ENCODE data around the gene CRIP1.
A peak's percentile ranks its signal among the peaks of the same experiment; 100 is the strongest.

Gene CRIP1

GRCh38 chr14:105486163-105486973 is at the start of gene CRIP1:
TSS of gene CRIP1 (plus strand) at chr14:105486886. CDS start at chr14:105487260, 374 bp downstream.
- Mint-ChIP-seq H3K4me1 (peaks cover 53% of the 10 kb centered on the region), H3K27ac (peak within 1 kb of the TSS; percentile 100), H3K9me3 (no peaks in the 10 kb centered on the region), H3K36me3 (peaks cover 51% of the 10 kb centered on the region), H3K4me3 (peak within 1 kb of the TSS; percentile 81)
- DNase-seq (ENCODE audit: low spot score in 2 of 2) = no peak
- ATAC-seq = no peak

- Mint-ChIP-seq H3K4me3 (no peak overlapping the region), H3K27ac (no peak overlapping the region), H3K36me3 (peaks cover 13% of the 10 kb centered on the region), H3K9me3 (no peaks in the 10 kb centered on the region), H3K4me1 (peaks cover 30% of the 10 kb centered on the region)
- DNase-seq (ENCODE audit: low spot score in 2 of 2) (no peak), ATAC-seq (no peak)
Observed at GRCh38 chr14:105436891-105437722, 49.6 kb upstream of the CRIP1 start.

GRCh38 chr14:105437723-105438500 is 48.8 kb upstream of the CRIP1 start:
- Mint-ChIP-seq H3K27ac (no peak overlapping the region), H3K9me3 (no peaks in the 10 kb centered on the region), H3K4me1 (peaks cover 34% of the 10 kb centered on the region), H3K36me3 (peaks cover 19% of the 10 kb centered on the region), H3K4me3 (no peak overlapping the region)
- no peak for DNase-seq (ENCODE audit: low spot score in 2 of 2)
- ATAC-seq = no peak

- ATAC-seq = no peak
Observed at GRCh38 chr14:105439179-105439578, 47.5 kb upstream of the CRIP1 start.

GRCh38 chr14:105439710-105440553 is 46.8 kb upstream of the CRIP1 start:
- H3K4me1 Mint-ChIP-seq = peaks cover 30% of the 10 kb centered on the region
- H3K36me3 Mint-ChIP-seq = peaks cover 30% of the 10 kb centered on the region
- H3K27ac Mint-ChIP-seq = no peak overlapping the region
- DNase-seq (ENCODE audit: low spot score in 2 of 2) = no peak
- no peaks in the 10 kb centered on the region for H3K9me3 Mint-ChIP-seq
- no peak for ATAC-seq
- no peak overlapping the region for H3K4me3 Mint-ChIP-seq

More at GRCh38 chr14:105439179-105439578, 47.5 kb upstream of the CRIP1 start:
- no peaks in the 10 kb centered on the region for H3K9me3 Mint-ChIP-seq
- peaks cover 34% of the 10 kb centered on the region for H3K4me1 Mint-ChIP-seq
- H3K27ac Mint-ChIP-seq = no peak overlapping the region
- no peak overlapping the region for H3K4me3 Mint-ChIP-seq
- no peak for DNase-seq (ENCODE audit: low spot score in 2 of 2)
- H3K36me3 Mint-ChIP-seq = peaks cover 30% of the 10 kb centered on the region

- Mint-ChIP-seq H3K4me1 (peaks cover 26% of the 10 kb centered on the region), H3K36me3 (peaks cover 30% of the 10 kb centered on the region), H3K4me3 (no peak overlapping the region), H3K27ac (no peak overlapping the region), H3K9me3 (no peaks in the 10 kb centered on the region)
- ATAC-seq (no peak), DNase-seq (ENCODE audit: low spot score in 2 of 2) (no peak)
Observed at GRCh38 chr14:105440554-105440900, 46.2 kb upstream of the CRIP1 start.

GRCh38 chr14:105440992-105441391 is 45.7 kb upstream of the CRIP1 start:
- no peak overlapping the region for H3K27ac Mint-ChIP-seq

GRCh38 chr14:105442125-105442524 is 44.6 kb upstream of the CRIP1 start:
- Mint-ChIP-seq H3K36me3 (peaks cover 30% of the 10 kb centered on the region), H3K9me3 (no peaks in the 10 kb centered on the region), H3K4me3 (no peak overlapping the region), H3K4me1 (peaks cover 15% of the 10 kb centered on the region), H3K27ac (no peak overlapping the region)
- ATAC-seq = no peak
- no peak for DNase-seq (ENCODE audit: low spot score in 2 of 2)

More at GRCh38 chr14:105440992-105441391, 45.7 kb upstream of the CRIP1 start:
- H3K9me3 Mint-ChIP-seq = no peaks in the 10 kb centered on the region
- peaks cover 21% of the 10 kb centered on the region for H3K4me1 Mint-ChIP-seq
- H3K36me3 Mint-ChIP-seq = peaks cover 30% of the 10 kb centered on the region
- ATAC-seq = no peak
- no peak overlapping the region for H3K4me3 Mint-ChIP-seq
- DNase-seq (ENCODE audit: low spot score in 2 of 2) = no peak

GRCh38 chr14:105442834-105443233 is 43.9 kb upstream of the CRIP1 start:
- peaks cover 15% of the 10 kb centered on the region for H3K4me1 Mint-ChIP-seq
- no peak overlapping the region for H3K4me3 Mint-ChIP-seq
- no peaks in the 10 kb centered on the region for H3K9me3 Mint-ChIP-seq
- peaks cover 32% of the 10 kb centered on the region for H3K36me3 Mint-ChIP-seq
- no peak overlapping the region for H3K27ac Mint-ChIP-seq
- ATAC-seq = no peak
- no peak for DNase-seq (ENCODE audit: low spot score in 2 of 2)

- Mint-ChIP-seq H3K9me3 (no peaks in the 10 kb centered on the region), H3K27ac (no peak overlapping the region), H3K36me3 (peaks cover 43% of the 10 kb centered on the region), H3K4me3 (no peak overlapping the region), H3K4me1 (peaks cover 10% of the 10 kb centered on the region)
- DNase-seq (ENCODE audit: low spot score in 2 of 2) (no peak), ATAC-seq (no peak)
Observed at GRCh38 chr14:105444859-105445258, 41.8 kb upstream of the CRIP1 start.

- Mint-ChIP-seq H3K9me3 (no peaks in the 10 kb centered on the region), H3K36me3 (peaks cover 43% of the 10 kb centered on the region), H3K4me3 (no peak overlapping the region), H3K4me1 (peaks cover 10% of the 10 kb centered on the region), H3K27ac (no peak overlapping the region)
- DNase-seq (ENCODE audit: low spot score in 2 of 2) = no peak
- ATAC-seq = no peak
Observed at GRCh38 chr14:105445290-105445689, 41.4 kb upstream of the CRIP1 start.

GRCh38 chr14:105445901-105446845 is 40.5 kb upstream of the CRIP1 start:
- H3K4me1 Mint-ChIP-seq = peaks cover 10% of the 10 kb centered on the region
- H3K36me3 Mint-ChIP-seq = peaks cover 45% of the 10 kb centered on the region
- H3K27ac Mint-ChIP-seq = peak overlapping the region; percentile 74
- DNase-seq (ENCODE audit: low spot score in 2 of 2) (no peak), ATAC-seq (no peak)
- no peak overlapping the region for H3K4me3 Mint-ChIP-seq
- H3K9me3 Mint-ChIP-seq = no peaks in the 10 kb centered on the region

- H3K4me3 Mint-ChIP-seq = no peak overlapping the region
- no peaks in the 10 kb centered on the region for H3K9me3 Mint-ChIP-seq
- peaks cover 49% of the 10 kb centered on the region for H3K36me3 Mint-ChIP-seq
- H3K27ac Mint-ChIP-seq = peak overlapping the region; percentile 74
- H3K4me1 Mint-ChIP-seq = peaks cover 5% of the 10 kb centered on the region
- ATAC-seq (no peak), DNase-seq (ENCODE audit: low spot score in 2 of 2) (no peak)
Observed at GRCh38 chr14:105446971-105447370, 39.7 kb upstream of the CRIP1 start.
